ENCODE results near the gene MEIKIN. TPM values are rescaled to one million over a fixed set of nuclear protein-coding genes. Genes with fewer than 3 reads are reported as not detected.

The MEIKIN gene
- total RNA-seq, 1 experiment from 2014 or later: not detected

GRCh38 chr5:131863700-131864099, 81.8 kb downstream of the MEIKIN start:
- Histone ChIP-seq H3K4me2 (ENCODE audit: low read length) (no peak overlapping the region), H3F3A (ENCODE audit: low read length, unreplicated experiment) (no peaks in the 10 kb centered on the region), H4K20me1 (ENCODE audit: low read length) (no peaks in the 10 kb centered on the region), H3K9me2 (replicated peaks; ENCODE audit: low read length) (no peaks in the 10 kb centered on the region), H3K27me3 (ENCODE audit: low read length) (no peaks in the 10 kb centered on the region), H3K27ac (ENCODE audit: low read length) (no peak overlapping the region), H3K9me3 (ENCODE audit: low read length) (no peaks in the 10 kb centered on the region), H3K79me2 (ENCODE audit: low read length) (no peaks in the 10 kb centered on the region), H3K4me3 (ENCODE audit: low read length) (no peak overlapping the region), H3K36me3 (ENCODE audit: low read depth, low read length) (no peaks in the 10 kb centered on the region), H3K9ac (ENCODE audit: low read length) (no peak overlapping the region), H2AFZ (ENCODE audit: low read length) (no peak overlapping the region), H3K4me1 (ENCODE audit: insufficient read depth, low read length) (no peaks in the 10 kb centered on the region)
- TF ChIP-seq EZH2phosphoT487 (IDR thresholded peaks at IDR 0.05; ENCODE audit: borderline replicate concordance, low read length) (no peak), CTCF (conservative IDR thresholded peaks at IDR 0.05; ENCODE audit: low read depth, low read length) (no peak), EZH2 (IDR thresholded peaks at IDR 0.05; ENCODE audit: low read length, unreplicated experiment) (no peak)
- intact Hi-C loops (cut with micrococcal nuclease): no loop called here
- no TSS peak for BruUV-seq (replicated peaks)
- ChIA-PET POLR2A (ENCODE audit: unreplicated experiment) (no interaction called here), CTCF (no interaction called here)
- no peak for DNase-seq
- ATAC-seq: no peak

GRCh38 chr5:131857388-131857787, 88.1 kb downstream of the MEIKIN start:
- H2AFZ ChIP-seq (ENCODE audit: low read length): no peak overlapping the region

GRCh38 chr5:131855452-131855851, 90.0 kb downstream of the MEIKIN start:
- ChIA-PET CTCF (no interaction called here), POLR2A (ENCODE audit: unreplicated experiment) (no interaction called here)
- H3K9me3 ChIP-seq (ENCODE audit: low read length): no peaks in the 10 kb centered on the region
- H3K27me3 ChIP-seq (ENCODE audit: low read length): no peaks in the 10 kb centered on the region
- H4K20me1 ChIP-seq (ENCODE audit: low read length): no peaks in the 10 kb centered on the region
- intact Hi-C loops (cut with micrococcal nuclease): no loop called here
- no peaks in the 10 kb centered on the region for H3K4me1 ChIP-seq (ENCODE audit: insufficient read depth, low read length)
- ATAC-seq (no peak), DNase-seq (no peak)
- no peak overlapping the region for H3K27ac ChIP-seq (ENCODE audit: low read length)
- no peaks in the 10 kb centered on the region for H3K9me2 ChIP-seq (replicated peaks; ENCODE audit: low read length)
- no peak overlapping the region for H2AFZ ChIP-seq (ENCODE audit: low read length)
- H3K9ac ChIP-seq (ENCODE audit: low read length): no peak overlapping the region
- TF ChIP-seq CTCF (conservative IDR thresholded peaks at IDR 0.05; ENCODE audit: low read depth, low read length): no peak
- TF ChIP-seq EZH2 (IDR thresholded peaks at IDR 0.05; ENCODE audit: low read length, unreplicated experiment): no peak
- no peak for TF ChIP-seq EZH2phosphoT487 (IDR thresholded peaks at IDR 0.05; ENCODE audit: borderline replicate concordance, low read length)
- no TSS peak for BruUV-seq (replicated peaks)
- H3K36me3 ChIP-seq (ENCODE audit: low read depth, low read length): no peaks in the 10 kb centered on the region
- H3K4me2 ChIP-seq (ENCODE audit: low read length): no peak overlapping the region
- no peaks in the 10 kb centered on the region for H3F3A ChIP-seq (ENCODE audit: low read length, unreplicated experiment)
- H3K4me3 ChIP-seq (ENCODE audit: low read length): no peak overlapping the region
- H3K79me2 ChIP-seq (ENCODE audit: low read length): no peaks in the 10 kb centered on the region

More at GRCh38 chr5:131857388-131857787, 88.1 kb downstream of the MEIKIN start:
- Histone ChIP-seq H3K79me2 (ENCODE audit: low read length) (no peaks in the 10 kb centered on the region), H3K27ac (ENCODE audit: low read length) (no peak overlapping the region), H3K9me2 (replicated peaks; ENCODE audit: low read length) (no peaks in the 10 kb centered on the region), H3K4me3 (ENCODE audit: low read length) (no peak overlapping the region), H3K36me3 (ENCODE audit: low read depth, low read length) (no peaks in the 10 kb centered on the region), H3K9me3 (ENCODE audit: low read length) (no peaks in the 10 kb centered on the region), H3K27me3 (ENCODE audit: low read length) (no peaks in the 10 kb centered on the region), H3K4me2 (ENCODE audit: low read length) (no peak overlapping the region), H3K4me1 (ENCODE audit: insufficient read depth, low read length) (no peaks in the 10 kb centered on the region), H4K20me1 (ENCODE audit: low read length) (no peaks in the 10 kb centered on the region), H3F3A (ENCODE audit: low read length, unreplicated experiment) (no peaks in the 10 kb centered on the region), H3K9ac (ENCODE audit: low read length) (no peak overlapping the region)
- ChIA-PET CTCF (no interaction called here), POLR2A (ENCODE audit: unreplicated experiment) (no interaction called here)
- no TSS peak for BruUV-seq (replicated peaks)
- no peak for TF ChIP-seq EZH2phosphoT487 (IDR thresholded peaks at IDR 0.05; ENCODE audit: borderline replicate concordance, low read length)
- TF ChIP-seq EZH2 (IDR thresholded peaks at IDR 0.05; ENCODE audit: low read length, unreplicated experiment): no peak
- no peak for TF ChIP-seq CTCF (conservative IDR thresholded peaks at IDR 0.05; ENCODE audit: low read depth, low read length)
- DNase-seq: no peak
- intact Hi-C loops (cut with micrococcal nuclease): no loop called here
- ATAC-seq: no peak
